K562 (cell line): ENCODE data around the gene CCDC34. TPM values are rescaled to one million over a fixed set of nuclear protein-coding genes. Genes with fewer than 3 reads are reported as not detected.

Source experiments
- ARID3A ChIP-seq: IDR thresholded peaks from 2 replicates; pipeline ENCODE4 v1.6.1; 2012; ENCODE audit warnings: low read depth, low read length, improper control_type of control experiment, borderline replicate concordance
- BMI1 ChIP-seq: fragments of 150-350 bp; IDR thresholded peaks from 2 replicates; pipeline ENCODE4 v1.6.1; 2014; ENCODE audit warnings: low read length
- CBFA2T3 ChIP-seq: fragments of 450-650 bp; IDR thresholded peaks from 2 replicates; pipeline ENCODE4 v1.6.1; 2017
- E2F3 ChIP-seq: fragments of 250-450 bp; sonication (Bioruptor Pico); IDR thresholded peaks from 2 replicates; pipeline ENCODE4 v1.4.0; 2020; ENCODE audit warnings: mild to moderate bottlenecking
- E4F1 ChIP-seq: fragments of 250-450 bp; sonication (Bioruptor Pico); IDR thresholded peaks from 2 replicates; pipeline ENCODE4 v1.5.0; 2021; ENCODE audit warnings: mild to moderate bottlenecking, borderline replicate concordance
- EP300 ChIP-seq: IDR thresholded peaks from 2 replicates; pipeline ENCODE4 v1.6.1; 2012; ENCODE audit warnings: low read length, improper control_type of control experiment
- GATAD2B ChIP-seq: fragments of 450-650 bp; IDR thresholded peaks from 2 replicates; pipeline ENCODE4 v1.6.1; 2017; ENCODE audit warnings: mild to moderate bottlenecking, borderline replicate concordance
- HMG20A ChIP-seq: fragments of 450-650 bp; formaldehyde crosslinking; conservative IDR thresholded peaks from 2 replicates; pipeline ENCODE4 v1.4.0; 2020; ENCODE audit warnings: mild to moderate bottlenecking, mixed read lengths
- HMGXB4 ChIP-seq: sonication (generic); formaldehyde crosslinking; IDR thresholded peaks from 2 replicates; pipeline ENCODE4 v1.8.1; 2023; ENCODE audit warnings: mild to moderate bottlenecking, missing genetic modification reagents
- ILK ChIP-seq: fragments of 450-650 bp; IDR thresholded peaks from 2 replicates; pipeline ENCODE4 v1.6.1; 2016; ENCODE audit warnings: missing genetic modification characterization, low read depth, mild to moderate bottlenecking, missing compliant biosample characterization, moderate library complexity, borderline replicate concordance
- KDM1A ChIP-seq, 2 experiments: fragments of 450-650 bp; IDR thresholded peaks; 2 replicates each; pipeline ENCODE4 v1.6.1; 2016; ENCODE audit warnings: mild to moderate bottlenecking in 2 of 2
- KLF6 ChIP-seq: fragments of 250-450 bp; sonication (Bioruptor Pico); IDR thresholded peaks from 2 replicates; pipeline ENCODE4 v1.4.0; 2020; ENCODE audit warnings: mild to moderate bottlenecking, moderate library complexity, borderline replicate concordance
- MYC ChIP-seq, 2 experiments: fragments of 250-450 bp in 1 of 2; sonication (Bioruptor Pico) in 1 of 2; IDR thresholded peaks; 2 replicates each; pipeline versions ENCODE4 v1.5.1 to v1.6.1; 2012 to 2021; ENCODE audit warnings: low read depth in 2 of 2, borderline replicate concordance in 1 of 2, improper control_type of control experiment in 1 of 2, low read length in 1 of 2, mild to moderate bottlenecking in 1 of 2, moderate library complexity in 1 of 2
- NR2C2 ChIP-seq, 2 experiments: fragments of 200-800 bp in 1 of 2; sonication (Bioruptor generic) in 1 of 2; sonication (generic) in 1 of 2; formaldehyde crosslinking in 1 of 2; IDR thresholded peaks; 2 replicates each; pipeline versions ENCODE4 v1.6.1 to v1.8.0; 2016 to 2022; ENCODE audit warnings: mild to moderate bottlenecking in 1 of 2, missing compliant biosample characterization in 1 of 2, missing genetic modification characterization in 1 of 2, missing genetic modification reagents in 1 of 2
- NUFIP1 ChIP-seq: fragments of 450-650 bp; IDR thresholded peaks from 2 replicates; pipeline ENCODE4 v1.6.1; 2018; ENCODE audit not compliant: partially characterized antibody
- POLR2G ChIP-seq: fragments of 200-400 bp; formaldehyde crosslinking; IDR thresholded peaks from 2 replicates; pipeline ENCODE4 v1.6.1; 2017; ENCODE audit warnings: low read depth, mild to moderate bottlenecking, antibody characterized with exemption, low read length, moderate library complexity
- RHOXF2B ChIP-seq: fragments of 250-450 bp; sonication (Bioruptor Pico); conservative IDR thresholded peaks from 2 replicates; pipeline ENCODE4 v1.5.1; 2021
- SMARCA4 ChIP-seq: fragments of 450-650 bp; IDR thresholded peaks from 2 replicates; pipeline ENCODE4 v1.6.1; 2016
- SNAPC5 ChIP-seq: fragments of 250-450 bp; sonication (Bioruptor Pico); IDR thresholded peaks from 2 replicates; pipeline ENCODE4 v1.8.0; 2021; ENCODE audit warnings: moderate library complexity, mild to moderate bottlenecking, inconsistent platforms
- TEAD4 ChIP-seq, 2 experiments: sonication (generic) in 1 of 2; formaldehyde crosslinking in 1 of 2; IDR thresholded peaks; 2 replicates each; pipeline versions ENCODE4 v1.6.1 to v1.8.0; 2012 to 2022; ENCODE audit warnings: borderline replicate concordance in 1 of 2, inconsistent platforms in 1 of 2, low read length in 1 of 2, mild to moderate bottlenecking in 1 of 2, missing genetic modification reagents in 1 of 2
- YY1 ChIP-seq, 3 experiments: IDR thresholded peaks; 2 replicates each; pipeline ENCODE4 v1.6.1; 2011; ENCODE audit warnings: low read length in 2 of 3, mild to moderate bottlenecking in 2 of 3, moderate library complexity in 2 of 3, borderline replicate concordance in 1 of 3, control low read depth in 1 of 3, low read depth in 1 of 3; ENCODE audit not compliant: insufficient read depth in 3 of 3, insufficient replicate concordance in 2 of 3, control insufficient read depth in 1 of 3, insufficient read length in 1 of 3; ENCODE audit errors: extremely low read depth in 1 of 3
- ZNF316 ChIP-seq: fragments of 450-650 bp; IDR thresholded peaks from 2 replicates; pipeline ENCODE4 v1.6.1; 2016
- polyA plus RNA-seq, 8 experiments: library from polyadenylated mRNA; depleted of rRNA in 4 of 8; stranded (reverse) in 5 of 8; unstranded in 3 of 8; fragments of >200 nt; fragmentation: Nextera tagmentation in 2 of 8; fragmentation: Illumina TruSeq in 1 of 8; extraction: Ambion mirVana in 2 of 8; extraction: Trizol in 1 of 8; gene quantifications; 2 replicates each; pipeline versions ENCODE4 v1.2.1 to v1.2.3, GENCODE V29; 2011 to 2014; ENCODE audit warnings: inconsistent platforms in 1 of 8, missing spikeins in 1 of 8
- total RNA-seq, 7 experiments: library from RNA; depleted of rRNA in 6 of 7; stranded (reverse); fragments of >200 nt in 6 of 7; fragmentation: Illumina TruSeq in 2 of 7; extraction: Trizol in 2 of 7; gene quantifications; 2 replicates each; pipeline versions ENCODE4 v1.2.1 to v1.2.3, GENCODE V29; 2011 to 2021; ENCODE audit warnings: low replicate concordance in 1 of 7

The CCDC34 gene
- total and polyA plus RNA-seq, 9 of the 15 experiments (the other 6 are each of a cell fraction or from before 2014, with no cell fraction given) = 6.2 to 42.0 (median 15.7) TPM

- TF ChIP-seq HMGXB4 = no peak
- TF ChIP-seq KLF6 (CRISPR knock-in tag) = no peak
- peak; percentile 48; the same call in 1 of the 2 replicates for TF ChIP-seq ARID3A
- no peak for TF ChIP-seq SNAPC5 (CRISPR knock-in tag)
- TF ChIP-seq CBFA2T3 = peak; percentile 74
- TF ChIP-seq TEAD4 (IDR thresholded peaks at IDR 0.05; ENCODE audit: low read length) = peak; percentile 42; the same call in 1 of the 2 replicates
- no peak for TF ChIP-seq TEAD4 (CRISPR knock-in tag; IDR thresholded peaks at IDR 0.05; ENCODE audit: borderline replicate concordance)
- peak; percentile 64 for TF ChIP-seq ZNF316
- no peak for TF ChIP-seq NUFIP1
- peak; percentile 45; the same call in 1 of the 2 replicates for TF ChIP-seq SMARCA4
- TF ChIP-seq ILK (tag) = no peak
- peak; percentile 30; the same call in 1 of the 2 replicates for TF ChIP-seq EP300
- TF ChIP-seq HMG20A (CRISPR knock-in tag) = no peak
- no peak for TF ChIP-seq YY1 (IDR thresholded peaks at IDR 0.05; ENCODE audit: borderline replicate concordance in 1 of 3, control insufficient read depth in 1 of 3, extremely low read depth in 1 of 3, insufficient read depth in 3 of 3, insufficient read length in 1 of 3, insufficient replicate concordance in 2 of 3, low read depth in 1 of 3, low read length in 2 of 3)
- no peak for TF ChIP-seq E4F1 (CRISPR knock-in tag)
- no peak for TF ChIP-seq MYC (IDR thresholded peaks at IDR 0.05; ENCODE audit: low read depth, low read length)
- no peak for TF ChIP-seq MYC (CRISPR knock-in tag; IDR thresholded peaks at IDR 0.05; ENCODE audit: borderline replicate concordance, low read depth)
- TF ChIP-seq BMI1 = no peak
- TF ChIP-seq E2F3 (CRISPR knock-in tag) = no peak
- peak; percentile 89 to 90 for TF ChIP-seq KDM1A (IDR thresholded peaks at IDR 0.05)
- TF ChIP-seq RHOXF2B (CRISPR knock-in tag) = no peak
- no peak for TF ChIP-seq NR2C2 (CRISPR knock-in tag; IDR thresholded peaks at IDR 0.05)
- TF ChIP-seq NR2C2 (tag; IDR thresholded peaks at IDR 0.05) = no peak
- TF ChIP-seq POLR2G = no peak
- TF ChIP-seq GATAD2B = peak; percentile 26; the same call in 1 of the 2 replicates
Measured at GRCh38 chr11:27388869-27389268, 25.9 kb upstream of the CCDC34 start (continued).
